Activated naive CD8-positive, alpha-beta T cell treated with anti-CD3 and anti-CD28 coated beads for 36 hours (primary cell): ENCODE results near the gene TUBA3D. TPM values are rescaled to one million over a fixed set of nuclear protein-coding genes. Genes with fewer than 3 reads are reported as not detected.

Experiments
- total RNA-seq, 2 experiments: library from RNA; stranded (reverse); gene quantifications; one replicate each; pipeline ENCODE4 v1.2.3, GENCODE V29; 2021

The TUBA3D gene
- total RNA-seq, 2 experiments from 2014 or later: not detected

Other genes starting within 250 kb of the TUBA3D start
- gene RAB6D, start 112.0 kb upstream of the TUBA3D start, total RNA-seq: not detected
- gene MZT2A, start 16.3 kb downstream of the TUBA3D start, total RNA-seq: 100 to 1,000 TPM; 191 to 205 TPM
- 1 to 10 TPM; 7.1 to 8.2 TPM for gene CCDC74A, start 51.8 kb downstream of the TUBA3D start, total RNA-seq